Measurements from ENCODE around the gene SYCE1.

DNA sequence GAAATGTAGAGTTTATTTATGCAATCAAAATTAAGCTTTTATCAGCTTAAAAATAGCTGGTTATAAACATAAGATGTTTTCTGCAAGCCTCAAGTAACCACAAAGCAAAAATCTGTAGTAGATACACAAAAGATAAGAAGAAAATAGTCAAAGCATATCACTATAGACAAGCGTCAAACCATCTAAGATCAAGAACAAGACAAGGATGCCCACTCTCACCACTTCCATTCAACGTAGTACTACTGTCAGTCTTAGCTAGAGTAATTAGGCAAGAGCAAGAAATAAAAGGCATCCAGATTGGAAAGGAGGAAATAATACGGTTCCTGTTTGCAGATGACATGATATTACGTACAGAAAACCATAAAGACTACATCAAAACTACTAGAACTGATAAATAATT lies 55.7 kb downstream of the SYCE1 start:
- TF ChIP-seq POLR2A (IDR thresholded peaks at IDR 0.05; ENCODE audit: low read depth, low read length) (no peak), TAF1 (IDR thresholded peaks at IDR 0.05; ENCODE audit: borderline replicate concordance, low read depth, low read length) (no peak), POLR2AphosphoS5 (IDR thresholded peaks at IDR 0.05; ENCODE audit: low read depth, low read length) (no peak)
